ENCODE results near the gene FLNB. TPM values are rescaled to one million over a fixed set of nuclear protein-coding genes. Genes with fewer than 3 reads are reported as not detected.

The FLNB gene
- total and polyA plus RNA-seq, 9 of the 15 experiments (the other 6 are each of a cell fraction or from before 2014, with no cell fraction given), result 9.4 to 48.1 (median 25.6) TPM

DNA sequence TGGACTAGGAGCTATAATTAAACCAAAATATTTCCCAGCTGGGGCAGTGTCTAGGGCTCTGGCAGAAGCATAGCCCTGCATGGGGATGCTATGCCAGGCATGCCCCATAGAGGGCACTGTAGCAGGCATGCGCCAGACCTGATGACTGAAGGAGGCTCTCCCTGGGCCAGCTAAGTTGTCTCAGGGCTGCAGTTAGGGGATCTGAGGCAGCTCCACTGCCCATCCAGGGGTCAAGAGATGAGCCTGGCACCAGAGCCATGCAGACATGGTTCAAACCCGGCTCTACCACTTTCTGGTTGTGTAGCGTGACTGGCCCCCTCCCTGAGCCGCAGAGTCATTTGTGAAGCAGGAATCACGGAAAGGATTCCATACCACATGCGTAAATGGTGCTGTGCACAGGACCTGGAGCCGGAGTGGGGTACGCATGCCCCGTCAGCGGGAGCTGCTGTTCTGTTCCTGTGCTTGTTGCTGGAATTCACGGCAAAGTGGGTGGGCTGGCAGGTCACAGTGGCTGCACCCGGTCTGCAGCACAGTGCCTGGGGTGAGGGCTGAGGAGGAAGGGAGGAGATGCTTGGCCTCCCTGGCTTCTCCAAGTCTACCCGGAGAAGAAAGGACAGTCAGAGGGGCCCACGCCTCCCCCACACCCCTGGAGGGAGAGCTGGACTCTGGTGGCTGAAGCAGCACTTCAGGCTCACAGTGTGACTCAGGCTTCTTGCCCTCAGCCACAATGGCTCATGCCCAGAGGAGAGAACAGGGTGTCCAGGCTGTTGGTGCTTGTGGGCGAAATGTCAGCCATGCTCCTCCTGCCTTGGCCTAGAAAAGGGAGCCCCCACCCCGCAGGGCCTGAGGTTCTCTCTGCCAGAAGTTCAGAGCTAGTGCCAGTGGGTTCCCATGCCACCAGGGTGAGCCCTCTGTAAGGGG is 159.5 kb downstream of the FLNB start (continued):
- no peak for TF ChIP-seq NCOR1 (IDR thresholded peaks at IDR 0.05)
- no peak for TF ChIP-seq ZBTB8A (IDR thresholded peaks at IDR 0.05; ENCODE audit: partially characterized antibody)
- TF ChIP-seq SMARCE1 (IDR thresholded peaks at IDR 0.05), result no peak
- no peak for TF ChIP-seq BDP1 (IDR thresholded peaks at IDR 0.05; ENCODE audit: insufficient read depth, insufficient read length)
- no peak for TF ChIP-seq ERF (CRISPR knock-in tag; IDR thresholded peaks at IDR 0.05)
- TF ChIP-seq ZNF764 (CRISPR knock-in tag; IDR thresholded peaks at IDR 0.05; ENCODE audit: low read depth), result peak; percentile 98
- no peak for TF ChIP-seq CC2D1A (IDR thresholded peaks at IDR 0.05)
- TF ChIP-seq NCOA1 (IDR thresholded peaks at IDR 0.05; ENCODE audit: low read depth), result no peak
- TF ChIP-seq FOXJ3 (CRISPR knock-in tag; IDR thresholded peaks at IDR 0.05), result no peak

- Histone ChIP-seq H3K9ac (ENCODE audit: insufficient read depth in 1 of 2, low read depth in 2 of 2, low read length in 2 of 2) (no peak overlapping the region), H3K36me3 (ENCODE audit: control insufficient read depth, insufficient read depth, low read length) (peaks cover 50% of the 10 kb centered on the region; the same call in 2 of the 3 replicates), H3K27me3 (ENCODE audit: control insufficient read depth in 2 of 2, insufficient read depth in 2 of 2, low read length in 2 of 2) (no peaks in the 10 kb centered on the region), H3K4me1 (replicated peaks in 1 of 2; ENCODE audit: control insufficient read depth in 2 of 2, insufficient read depth in 2 of 2, low read length in 2 of 2) (peaks cover 24 to 31% of the 10 kb centered on the region in 2 experiments; a peak in 4 of 5 replicates), H2AFZ (ENCODE audit: low read depth, low read length) (no peak overlapping the region), H3K9me1 (ENCODE audit: control insufficient read depth, insufficient read depth, low read length) (peaks cover 5% of the 10 kb centered on the region), H3K4me2 (ENCODE audit: insufficient read depth, low read length) (no peak overlapping the region), H3K9me3 (replicated peaks; ENCODE audit: control insufficient read depth, insufficient read depth, low read depth, low read length) (no peaks in the 10 kb centered on the region; the same call in 1 of the 2 replicates), H3K79me2 (ENCODE audit: control insufficient read depth, insufficient read depth, low read length) (no peaks in the 10 kb centered on the region), H3K27ac (ENCODE audit: extremely low read depth, low read depth, low read length) (no peak overlapping the region), H3K4me3 (no peak overlapping the region), H4K20me1 (replicated peaks; ENCODE audit: control insufficient read depth, insufficient read depth, low read length) (no peaks in the 10 kb centered on the region)
- in situ Hi-C loops (cut with MboI), result loop anchor here (25.0 kb wide), 1 partner anchor 156 kb away; the partner anchor contains the start of gene FLNB
- TF ChIP-seq NCOR1 (IDR thresholded peaks at IDR 0.05), result no peak
- TF ChIP-seq, protein P1, sequence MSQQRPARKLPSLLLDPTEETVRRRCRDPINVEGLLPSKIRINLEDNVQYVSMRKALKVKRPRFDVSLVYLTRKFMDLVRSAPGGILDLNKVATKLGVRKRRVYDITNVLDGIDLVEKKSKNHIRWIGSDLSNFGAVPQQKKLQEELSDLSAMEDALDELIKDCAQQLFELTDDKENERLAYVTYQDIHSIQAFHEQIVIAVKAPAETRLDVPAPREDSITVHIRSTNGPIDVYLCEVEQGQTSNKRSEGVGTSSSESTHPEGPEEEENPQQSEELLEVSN (IDR thresholded peaks at IDR 0.05; ENCODE audit: borderline replicate concordance in 1 of 2, extremely low read depth in 1 of 2, insufficient read depth in 1 of 2, insufficient read length in 1 of 2, low read depth in 1 of 2, low read length in 1 of 2, poor library complexity in 1 of 2, severe bottlenecking in 1 of 2), result no peak
- no peak for TF ChIP-seq GABPA (tag; conservative IDR thresholded peaks at IDR 0.05; ENCODE audit: low read depth)
- TF ChIP-seq BRCA1 (IDR thresholded peaks at IDR 0.05), result no peak
- TF ChIP-seq BRCA1 (CRISPR knock-in tag; IDR thresholded peaks at IDR 0.05), result no peak
- TF ChIP-seq NUFIP1 (IDR thresholded peaks at IDR 0.05; ENCODE audit: partially characterized antibody), result no peak
- no peak for TF ChIP-seq ZNF23 (CRISPR knock-in tag; IDR thresholded peaks at IDR 0.05)
- TF ChIP-seq KLF1 (tag; IDR thresholded peaks at IDR 0.05), result no peak
- TF ChIP-seq MAFK (IDR thresholded peaks at IDR 0.05; ENCODE audit: low read length), result no peak
- TF ChIP-seq LARP7 (IDR thresholded peaks at IDR 0.05), result no peak
- TF ChIP-seq, protein P2, sequence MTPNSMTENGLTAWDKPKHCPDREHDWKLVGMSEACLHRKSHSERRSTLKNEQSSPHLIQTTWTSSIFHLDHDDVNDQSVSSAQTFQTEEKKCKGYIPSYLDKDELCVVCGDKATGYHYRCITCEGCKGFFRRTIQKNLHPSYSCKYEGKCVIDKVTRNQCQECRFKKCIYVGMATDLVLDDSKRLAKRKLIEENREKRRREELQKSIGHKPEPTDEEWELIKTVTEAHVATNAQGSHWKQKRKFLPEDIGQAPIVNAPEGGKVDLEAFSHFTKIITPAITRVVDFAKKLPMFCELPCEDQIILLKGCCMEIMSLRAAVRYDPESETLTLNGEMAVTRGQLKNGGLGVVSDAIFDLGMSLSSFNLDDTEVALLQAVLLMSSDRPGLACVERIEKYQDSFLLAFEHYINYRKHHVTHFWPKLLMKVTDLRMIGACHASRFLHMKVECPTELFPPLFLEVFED (CRISPR knock-in tag; conservative IDR thresholded peaks at IDR 0.05), result no peak
- no peak for TF ChIP-seq NONO (IDR thresholded peaks at IDR 0.05; ENCODE audit: low read depth in 2 of 2, low read length in 1 of 2)
- intact Hi-C loops (cut with micrococcal nuclease), result no loop called here
- 79% methylated on average over 7 of the region's 7 CpGs for WGBS (ENCODE audit: insufficient coverage, low coverage, missing lambda C conversion rate)
- BruUV-seq (replicated peaks), result no TSS peak
- FAIRE-seq (no peak), DNase-seq (ENCODE audit: extremely low read depth in 1 of 4, low spot score in 3 of 4) (no peak), ATAC-seq (no peak)
- ChIA-PET CTCF (ENCODE audit: low intra/inter-chr PET ratio) (no interaction called here), POLR2A (interaction anchor here (1.0 kb wide), 1 partner anchor 9 kb away, joined by 6 read pairs; no protein-coding TSS in a partner anchor)
Measured at GRCh38 chr3:58168498-58168897, 160.3 kb downstream of the FLNB start.

Data from K562 (cell line).